Renal cortical epithelial cell (primary cell): ENCODE measurements around the gene STOM. TPM values are rescaled to one million over a fixed set of nuclear protein-coding genes. Genes with fewer than 3 reads are reported as not detected.

Source experiments
- total RNA-seq: library from RNA; depleted of rRNA; stranded (reverse); fragments of >200 nt; gene quantifications from 2 replicates; pipeline ENCODE4 v1.2.3, GENCODE V29; 2014

The STOM gene
- total RNA-seq, 1 donor from 2014 or later: 61.8 TPM

Other genes starting within 250 kb of the STOM start
- gene RAB14, start 168.4 kb downstream of the STOM start, total RNA-seq: 21.5 and 55.8 TPM in 2 replicates
- gene GSN, start 102.1 kb downstream of the STOM start, total RNA-seq: 591 and 645 TPM in 2 replicates
- gene GGTA1, start 129.6 kb upstream of the STOM start, total RNA-seq: not detected in 2 replicates